IMR-90 (cell line): ENCODE measurements around the gene ANKRD27. TPM values are rescaled to one million over a fixed set of nuclear protein-coding genes. Genes with fewer than 3 reads are reported as not detected.

Experiments
- ATAC-seq: fragments of 200-7000 bp; cut with Tn5 transposase; 2 replicates; pipeline ENCODE4 v1.9.1; 2020; ENCODE audit warnings: low read depth, mild to moderate bottlenecking, moderate library complexity
- BruUV-seq: library from RNA; stranded (reverse); fragments of 400-500 nt; replicated peaks from 2 replicates; lab custom pipeline; 2021; lab: Mats Ljungman, UMichigan
- CTCF ChIA-PET: fragments of 300-600 bp; formaldehyde crosslinking; extraction: SDS; loops from one replicate; lab custom pipeline; 2021; ENCODE audit warnings: antibody characterized with exemption; lab: Yijun Ruan, JAX
- POLR2A ChIA-PET: fragments of 300-600 bp; sonication (Branson Sonifier 250); formaldehyde crosslinking; loops from one replicate; lab custom pipeline; 2022; ENCODE audit warnings: antibody characterized with exemption; ENCODE audit not compliant: unreplicated experiment; lab: Charles Lee
- DNase-seq: peaks from one replicate; pipeline ENCODE4 v3.0.0; 2013
- H2AFZ ChIP-seq: replicated peaks from 2 replicates; pipeline ENCODE3; 2013; ENCODE audit warnings: low read length, mild to moderate bottlenecking; ENCODE audit not compliant: poor library complexity
- H2AK5ac ChIP-seq: 2 replicates; pipeline ENCODE4 v1.6.1; 2013; ENCODE audit warnings: low read depth, low read length, inconsistent platforms
- H2AK9ac ChIP-seq: replicated peaks from 2 replicates; pipeline ENCODE3; 2013; ENCODE audit warnings: mild to moderate bottlenecking, low read depth, low read length, moderate library complexity; ENCODE audit not compliant: poor library complexity
- H2BK120ac ChIP-seq: 2 replicates; pipeline ENCODE4 v1.6.1; 2013; ENCODE audit warnings: low read depth, low read length, inconsistent platforms
- H2BK15ac ChIP-seq: 3 replicates; pipeline ENCODE4 v1.6.1; 2013; ENCODE audit warnings: low read depth, low read length, inconsistent platforms
- H2BK20ac ChIP-seq: 2 replicates; pipeline ENCODE4 v1.6.1; 2013; ENCODE audit warnings: low read depth, mild to moderate bottlenecking, inconsistent platforms, low read length, moderate library complexity
- H2BK5ac ChIP-seq: 2 replicates; pipeline ENCODE4 v1.6.1; 2013; ENCODE audit warnings: mild to moderate bottlenecking, low read depth, low read length, inconsistent platforms; ENCODE audit not compliant: poor library complexity, severe bottlenecking
- H3K14ac ChIP-seq: replicated peaks from 2 replicates; pipeline ENCODE4 v1.6.1; 2013; ENCODE audit warnings: low read depth, low read length, inconsistent platforms
- H3K18ac ChIP-seq: 2 replicates; pipeline ENCODE4 v1.6.1; 2013; ENCODE audit warnings: low read depth, low read length, control low read depth
- H3K23ac ChIP-seq: 2 replicates; pipeline ENCODE4 v1.6.1; 2013; ENCODE audit warnings: low read depth, low read length, inconsistent platforms
- H3K27ac ChIP-seq: 2 replicates; pipeline ENCODE4 v1.5.1; 2013; ENCODE audit warnings: mild to moderate bottlenecking, control low read depth, low read length; ENCODE audit not compliant: insufficient read depth
- H3K27me3 ChIP-seq: 2 replicates; pipeline ENCODE4 v1.6.1; 2013; ENCODE audit warnings: low read length; ENCODE audit not compliant: control insufficient read depth, insufficient read depth
- H3K36me3 ChIP-seq: 2 replicates; pipeline ENCODE4 v1.6.1; 2013; ENCODE audit warnings: low read length, mixed read lengths; ENCODE audit not compliant: control insufficient read depth, insufficient read depth
- H3K4ac ChIP-seq: 2 replicates; pipeline ENCODE4 v1.6.1; 2013; ENCODE audit warnings: low read depth, low read length, inconsistent platforms
- H3K4me1 ChIP-seq: 2 replicates; pipeline ENCODE4 v1.6.1; 2013; ENCODE audit warnings: low read length, mixed read lengths; ENCODE audit not compliant: control insufficient read depth, insufficient read depth
- H3K4me2 ChIP-seq: 2 replicates; pipeline ENCODE4 v1.6.1; 2013; ENCODE audit warnings: low read depth, mild to moderate bottlenecking, control low read depth, low read length, moderate library complexity
- H3K4me3 ChIP-seq: 2 replicates; pipeline ENCODE4 v1.5.1; 2013; ENCODE audit warnings: low read depth, mild to moderate bottlenecking, control low read depth, low read length, moderate library complexity; ENCODE audit not compliant: insufficient read depth
- H3K56ac ChIP-seq: 2 replicates; pipeline ENCODE4 v1.6.1; 2013; ENCODE audit warnings: low read length, inconsistent platforms; ENCODE audit not compliant: insufficient read depth; ENCODE audit errors: extremely low read depth
- H3K79me1 ChIP-seq, 2 experiments: 2 replicates each; pipeline ENCODE4 v1.6.1; 2013; ENCODE audit warnings: low read length in 2 of 2, inconsistent platforms in 1 of 2, low read depth in 1 of 2
- H3K9ac ChIP-seq: 2 replicates; pipeline ENCODE4 v1.6.1; 2013; ENCODE audit warnings: low read depth, low read length, control low read depth
- H3K9me1 ChIP-seq: 2 replicates; pipeline ENCODE4 v1.6.1; 2013; ENCODE audit warnings: low read length, inconsistent platforms; ENCODE audit not compliant: insufficient read depth
- H3K9me3 ChIP-seq: 2 replicates; pipeline ENCODE4 v1.6.1; 2013; ENCODE audit warnings: low read length; ENCODE audit not compliant: control insufficient read depth, insufficient read depth
- H4K20me1 ChIP-seq: 2 replicates; pipeline ENCODE4 v1.6.1; 2013; ENCODE audit warnings: low read length, inconsistent platforms; ENCODE audit not compliant: insufficient read depth
- H4K5ac ChIP-seq: 2 replicates; pipeline ENCODE4 v1.6.1; 2013; ENCODE audit warnings: mild to moderate bottlenecking, low read depth, low read length, control low read depth
- H4K8ac ChIP-seq, 2 experiments: 2 replicates each; pipeline ENCODE4 v1.6.1; 2013; ENCODE audit warnings: low read depth in 2 of 2, low read length in 2 of 2, control low read depth in 1 of 2, inconsistent platforms in 1 of 2
- H4K91ac ChIP-seq: 2 replicates; pipeline ENCODE4 v1.6.1; 2013; ENCODE audit warnings: low read depth, low read length, inconsistent platforms; ENCODE audit not compliant: insufficient read depth
- CHD1 ChIP-seq: IDR thresholded peaks from 2 replicates; pipeline ENCODE4 v1.6.1; 2012; ENCODE audit warnings: low read depth, low read length, improper control_type of control experiment
- WGBS, 2 experiments: methylation state at CpG; one replicate each; pipeline versions ENCODE4 v1.1.5 to v1.1.7; 2013; ENCODE audit warnings: missing lambda C conversion rate in 2 of 2; ENCODE audit not compliant: insufficient read length in 1 of 2; ENCODE audit errors: extremely low coverage in 2 of 2; 5-methylcytosine and 5-hydroxymethylcytosine counted together
- dilution Hi-C: fragments of 300-500 bp; cut with HindIII; formaldehyde crosslinking; loops from one replicate; pipeline ENCODE4 v1.14.3; 2018; ENCODE audit warnings: low sequenced_read_pairs; ENCODE audit not compliant: unreplicated experiment
- in situ Hi-C: fragments of 300-500 bp; cut with MboI; formaldehyde crosslinking; loops from 3 replicates; pipeline ENCODE4 v1.14.3; 2019; ENCODE audit warnings: low sequenced_read_pairs, inconsistent platforms, mixed read lengths
- intact Hi-C: fragments of 100-400 bp; cut with micrococcal nuclease; formaldehyde crosslinking; loops from 2 replicates; pipeline ENCODE4 v1.10.0; 2022
- polyA plus RNA-seq, 3 experiments: library from polyadenylated mRNA; depleted of rRNA; stranded (reverse); fragments of >200 nt; gene quantifications; 2 replicates each; pipeline ENCODE4 v1.2.3, GENCODE V29; 2012; ENCODE audit warnings: low replicate concordance in 1 of 3
- total RNA-seq: library from RNA; depleted of rRNA; stranded (reverse); fragments of >200 nt; gene quantifications from 2 replicates; pipeline ENCODE4 v1.2.3, GENCODE V29; 2012

Gene ANKRD27
- total and polyA plus RNA-seq, 2 of the 4 experiments (the other 2 are of a cell fraction): 16.7 to 35.0 TPM

DNA sequence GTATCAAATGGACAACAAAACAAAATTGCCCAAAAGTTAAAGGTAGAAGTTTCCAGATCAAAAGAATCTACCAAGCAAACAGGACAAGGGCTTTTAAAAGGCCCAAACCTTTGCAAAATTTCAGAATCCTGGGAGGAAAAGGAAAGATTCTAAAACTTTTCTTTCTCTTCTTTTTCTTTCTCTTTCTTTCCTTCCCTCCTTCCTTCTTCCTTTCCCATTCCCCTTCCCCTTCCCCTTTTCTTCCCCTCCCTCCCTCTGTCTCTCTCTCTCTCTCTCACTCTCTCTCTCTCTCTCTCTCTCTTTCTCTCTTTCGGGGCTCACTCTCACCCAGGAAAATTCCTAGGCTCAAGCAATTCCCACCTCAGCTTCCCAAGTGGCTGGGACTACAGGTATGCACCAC, 98.2 kb downstream of the ANKRD27 start:
- no peaks in the 10 kb centered on the region for H3K36me3 ChIP-seq
- in situ Hi-C loops: no loop called here
- no peak overlapping the region for H3K4me2 ChIP-seq
- H3K4me3 ChIP-seq: no peak overlapping the region
- H3K4me1 ChIP-seq: no peaks in the 10 kb centered on the region
- H2BK5ac ChIP-seq: no peak overlapping the region
- intact Hi-C loops: no loop called here
- no CpG with 5 or more reads among the region's 1 CpG for WGBS, 2 experiments
- no peak overlapping the region for H2BK20ac ChIP-seq
- no peak overlapping the region for H3K4ac ChIP-seq
- H3K23ac ChIP-seq: no peak overlapping the region
- no TSS peak for BruUV-seq
- H4K20me1 ChIP-seq: 0 out of 2 replicates have a peak, but pooled peaks cover 4% of the 10 kb centered on the region
- no peak overlapping the region for H2AFZ ChIP-seq
- no peaks in the 10 kb centered on the region for H3K9me3 ChIP-seq
- peaks cover 0 to 8% of the 10 kb centered on the region in 2 experiments; a peak in 1 of 4 replicates for H3K79me1 ChIP-seq
- no peaks in the 10 kb centered on the region for H3K9me1 ChIP-seq
- H4K91ac ChIP-seq: no peak overlapping the region
- dilution Hi-C loops: no loop called here
- no peak overlapping the region for H3K9ac ChIP-seq
- POLR2A ChIA-PET: no interaction called here
- H3K18ac ChIP-seq: no peak overlapping the region
- H3K27ac ChIP-seq: no peak overlapping the region
- ATAC-seq (no peak), DNase-seq (no peak)
- no peak for TF ChIP-seq CHD1
- H4K5ac ChIP-seq: no peak overlapping the region
- H2BK15ac ChIP-seq: no peak overlapping the region
- H4K8ac ChIP-seq: no peak overlapping the region
- no peak overlapping the region for H3K56ac ChIP-seq
- H2BK120ac ChIP-seq: no peak overlapping the region
- CTCF ChIA-PET: no interaction called here
- no peak overlapping the region for H2AK9ac ChIP-seq
- no peak overlapping the region for H3K14ac ChIP-seq
- no peak overlapping the region for H2AK5ac ChIP-seq
- H3K27me3 ChIP-seq: no peaks in the 10 kb centered on the region
